Right lobe of liver (tissue), 6 donors: ENCODE results near the gene HECA. TPM values are rescaled to one million over a fixed set of nuclear protein-coding genes. Genes with fewer than 3 reads are reported as not detected.
"Not testable (repeated sequence)": the region's sequence is repeated elsewhere in the genome, so short reads cannot be mapped to it uniquely, and the experiment has no call there.

Experiments
- ATAC-seq, 4 donors: fragments of 200-7000 bp; cut with Tn5 transposase; one replicate each; pipeline ENCODE4 v1.9.1; 2020; ENCODE audit warnings: mild to moderate bottlenecking in 4 of 4, moderate library complexity in 4 of 4
- DNase-seq, 3 donors: peaks; one replicate each; pipeline ENCODE4 v3.0.0-alpha.2; 2020
- H3K27ac ChIP-seq, 3 donors: fragments of 200-600 bp; one replicate each; pipeline ENCODE4 v1.8.0; 2022
- H3K27me3 ChIP-seq, 2 donors: fragments of 200-600 bp; one replicate each; pipeline ENCODE4 v1.8.0; 2022
- H3K36me3 ChIP-seq, 4 donors: fragments of 200-600 bp; sonication (generic) in 1 of 4; one replicate each; pipeline versions ENCODE4 v1.5.1 to v1.8.0; 2017 to 2022; ENCODE audit warnings: control low read depth in 1 of 4
- H3K4me1 ChIP-seq, 4 donors: fragments of 200-600 bp; sonication (generic) in 1 of 4; one replicate each; pipeline versions ENCODE4 v1.5.1 to v1.8.0; 2017 to 2022; ENCODE audit warnings: control low read depth in 1 of 4
- H3K4me3 ChIP-seq, 3 donors: fragments of 200-600 bp; one replicate each; pipeline ENCODE4 v1.8.0; 2022
- H3K9me3 ChIP-seq, 4 donors: fragments of 200-600 bp; sonication (generic) in 1 of 4; one replicate each; pipeline versions ENCODE4 v1.5.1 to v1.8.0; 2017 to 2022; ENCODE audit warnings: control low read depth in 1 of 4
- POLR2A ChIP-seq: fragments of 450-650 bp; IDR thresholded peaks from one replicate; pipeline ENCODE4 v1.6.1; 2017; ENCODE audit warnings: antibody characterized with exemption, mild to moderate bottlenecking
- WGBS: methylation state at CpG from one replicate; pipeline ENCODE4 v1.1.6; 2018; ENCODE audit warnings: low coverage, low lambda C conversion rate; ENCODE audit not compliant: insufficient coverage; ENCODE audit errors: missing lambda C conversion rate; 5-methylcytosine and 5-hydroxymethylcytosine counted together
- intact Hi-C, 2 donors: fragments of 100-400 bp; cut with DNase I; formaldehyde crosslinking; loops; one replicate each; pipeline versions ENCODE4 v1.11.2 to v1.14.1; 2022
- total RNA-seq, 6 experiments: library from RNA; depleted of rRNA in 2 of 6; stranded (reverse); fragments of >200 nt in 2 of 6; fragmentation: NEBNext Ultra II Directional in 3 of 6; extraction: Animal tissue kit (Norgen Biotek cat#: 25700) in 3 of 6; gene quantifications; one replicate each; pipeline versions ENCODE4 v1.1.0 to v1.2.4, GENCODE V29; 2016 to 2023
- TF ChIP-seq, protein P1 (sequence below), 4 donors: fragments of 200-600 bp in 3 of 4; fragments of 450-650 bp in 1 of 4; IDR thresholded peaks; one replicate each; pipeline versions ENCODE4 v1.5.1 to v1.8.0; 2016 to 2022; ENCODE audit warnings: antibody characterized with exemption in 4 of 4, mild to moderate bottlenecking in 2 of 4
- donor health status: DM: no; HTN: yes; CAD: no.
- donor health status: DM: no; HTN: no; CAD: no.
- donor health status: DM: no; HTN: no; CAD: no.
- donor health status: DM: no; HTN: yes; CAD: no.
- donor health status: DM: no; HTN: yes; CAD: no.

The HECA gene
- total RNA-seq, 6 experiments from 2014 or later = 6.8 to 12.2 (median 11.0) TPM

DNA sequence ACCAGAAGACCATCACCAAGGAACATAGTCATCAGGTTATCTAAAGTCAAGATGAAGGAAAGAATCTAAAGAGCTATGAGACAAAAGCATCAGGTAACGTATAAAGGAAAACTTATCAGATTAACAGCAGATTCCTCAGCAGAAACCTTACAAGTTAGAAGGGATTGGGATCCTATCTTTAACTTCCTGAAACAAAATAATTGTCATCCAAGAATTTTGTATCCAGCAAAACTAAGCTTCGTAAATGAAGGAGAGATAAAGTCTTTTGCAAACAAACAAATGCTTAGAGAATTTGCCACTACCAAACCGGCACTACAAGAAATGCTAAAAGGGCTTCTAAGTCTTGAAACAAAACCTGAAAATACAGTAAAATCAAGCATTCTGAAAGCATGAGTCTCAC lies 71.0 kb downstream of the HECA start:
- TF ChIP-seq, protein P1, sequence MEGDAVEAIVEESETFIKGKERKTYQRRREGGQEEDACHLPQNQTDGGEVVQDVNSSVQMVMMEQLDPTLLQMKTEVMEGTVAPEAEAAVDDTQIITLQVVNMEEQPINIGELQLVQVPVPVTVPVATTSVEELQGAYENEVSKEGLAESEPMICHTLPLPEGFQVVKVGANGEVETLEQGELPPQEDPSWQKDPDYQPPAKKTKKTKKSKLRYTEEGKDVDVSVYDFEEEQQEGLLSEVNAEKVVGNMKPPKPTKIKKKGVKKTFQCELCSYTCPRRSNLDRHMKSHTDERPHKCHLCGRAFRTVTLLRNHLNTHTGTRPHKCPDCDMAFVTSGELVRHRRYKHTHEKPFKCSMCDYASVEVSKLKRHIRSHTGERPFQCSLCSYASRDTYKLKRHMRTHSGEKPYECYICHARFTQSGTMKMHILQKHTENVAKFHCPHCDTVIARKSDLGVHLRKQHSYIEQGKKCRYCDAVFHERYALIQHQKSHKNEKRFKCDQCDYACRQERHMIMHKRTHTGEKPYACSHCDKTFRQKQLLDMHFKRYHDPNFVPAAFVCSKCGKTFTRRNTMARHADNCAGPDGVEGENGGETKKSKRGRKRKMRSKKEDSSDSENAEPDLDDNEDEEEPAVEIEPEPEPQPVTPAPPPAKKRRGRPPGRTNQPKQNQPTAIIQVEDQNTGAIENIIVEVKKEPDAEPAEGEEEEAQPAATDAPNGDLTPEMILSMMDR (IDR thresholded peaks at IDR 0.05) = no peak
- TF ChIP-seq POLR2A = no peak
- Histone ChIP-seq H3K9me3 (peaks cover 0 to 3% (median 0%) of the 10 kb centered on the region in 4 donors), H3K27ac (no peak overlapping the region), H3K36me3 (no peaks in the 10 kb centered on the region), H3K4me3 (no peak overlapping the region), H3K27me3 (no peaks in the 10 kb centered on the region), H3K4me1 (no peaks in the 10 kb centered on the region)
- 61% methylated on average over 3 of the region's 3 CpGs for WGBS
- intact Hi-C loops = no loop called here
- no peak for DNase-seq
- ATAC-seq = no peak

DNA sequence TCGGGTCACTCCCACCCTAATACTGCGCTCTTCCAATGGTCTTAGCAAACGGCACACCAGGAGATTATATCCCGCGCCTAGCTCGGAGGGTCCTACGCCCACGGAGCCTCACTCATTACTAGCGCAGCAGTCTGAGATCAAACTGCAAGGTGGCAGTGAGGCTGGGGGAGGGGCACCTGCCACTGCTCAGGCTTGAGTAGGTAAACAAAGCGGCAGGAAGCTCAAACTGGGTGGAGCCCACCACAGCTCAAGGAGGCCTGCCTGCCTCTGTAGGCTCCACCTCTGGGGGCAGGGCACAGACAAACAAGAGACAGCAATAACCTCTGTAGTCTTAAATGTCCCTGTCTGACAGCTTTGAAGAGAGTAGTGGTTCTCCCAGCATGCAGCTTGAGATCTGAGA lies 75.9 kb downstream of the HECA start:
- H3K27ac ChIP-seq, H3K27me3 ChIP-seq, H3K9me3 ChIP-seq, H3K4me3 ChIP-seq, intact Hi-C loops, ATAC-seq, DNase-seq, H3K36me3 ChIP-seq, H3K4me1 ChIP-seq: not testable (repeated sequence)
- no CpG with 5 or more reads among the region's 10 CpGs for WGBS

DNA sequence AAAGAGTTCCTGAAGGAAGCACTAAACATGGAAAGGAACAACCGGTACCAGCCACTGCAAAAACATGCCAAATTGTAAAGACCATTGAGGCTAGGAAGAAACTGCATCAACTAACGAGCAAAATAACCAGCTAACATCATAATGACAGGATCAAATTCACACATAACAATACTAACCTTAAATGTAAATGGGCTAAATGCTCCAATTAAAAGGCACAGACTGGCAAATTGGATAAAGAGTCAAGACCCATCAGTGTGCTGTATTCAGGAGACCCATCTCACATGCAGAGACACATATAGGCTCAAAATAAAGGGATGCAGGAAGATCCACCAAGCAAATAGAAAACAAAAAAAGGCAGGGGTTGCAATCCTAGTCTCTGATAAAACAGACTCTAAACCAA lies 77.6 kb downstream of the HECA start:
- H3K9me3 ChIP-seq, H3K36me3 ChIP-seq, intact Hi-C loops, H3K27me3 ChIP-seq, H3K4me1 ChIP-seq, ATAC-seq, DNase-seq, H3K4me3 ChIP-seq, H3K27ac ChIP-seq: not testable (repeated sequence)
- no CpG with 5 or more reads among the region's 2 CpGs for WGBS

DNA sequence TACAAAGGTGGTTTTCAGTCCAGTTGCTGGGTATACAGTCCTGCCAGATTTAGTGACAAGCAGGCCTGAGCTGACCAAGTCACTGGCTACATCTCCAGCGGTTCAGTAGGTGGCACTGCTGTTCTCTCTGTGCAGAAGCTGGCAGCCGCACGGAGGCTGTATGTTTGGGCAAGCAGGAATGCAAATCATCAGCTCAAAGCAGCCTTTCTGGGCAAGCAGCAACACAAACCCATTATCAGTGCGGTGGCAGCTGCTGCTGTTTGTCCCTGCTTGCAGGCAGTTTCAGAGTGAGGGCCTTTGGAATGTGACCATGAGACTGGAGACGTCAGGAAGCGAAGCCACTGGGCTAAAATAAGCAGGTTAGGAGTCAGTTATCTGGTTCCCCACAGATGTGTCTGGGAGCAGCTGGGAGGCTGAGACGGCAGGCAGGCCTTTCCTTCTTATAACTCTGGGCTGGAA lies 84.4 kb downstream of the HECA start:
- H3K36me3 ChIP-seq = no peaks in the 10 kb centered on the region
- 19% methylated on average over 4 of the region's 7 CpGs for WGBS
- intact Hi-C loops = no loop called here
- no peak for TF ChIP-seq POLR2A
- TF ChIP-seq, protein P1 (IDR thresholded peaks at IDR 0.05) = peak; percentile 80 to 84 (median 82)
- no peaks in the 10 kb centered on the region for H3K27me3 ChIP-seq
- peak overlapping the region in 1 of 3 donors; percentile 43 for H3K27ac ChIP-seq
- peak; percentile 84 to 87 (median 86) for DNase-seq
- ATAC-seq = peak; percentile 100
- no peaks in the 10 kb centered on the region for H3K9me3 ChIP-seq
- H3K4me3 ChIP-seq = no peak overlapping the region
- no peaks in the 10 kb centered on the region for H3K4me1 ChIP-seq

DNA sequence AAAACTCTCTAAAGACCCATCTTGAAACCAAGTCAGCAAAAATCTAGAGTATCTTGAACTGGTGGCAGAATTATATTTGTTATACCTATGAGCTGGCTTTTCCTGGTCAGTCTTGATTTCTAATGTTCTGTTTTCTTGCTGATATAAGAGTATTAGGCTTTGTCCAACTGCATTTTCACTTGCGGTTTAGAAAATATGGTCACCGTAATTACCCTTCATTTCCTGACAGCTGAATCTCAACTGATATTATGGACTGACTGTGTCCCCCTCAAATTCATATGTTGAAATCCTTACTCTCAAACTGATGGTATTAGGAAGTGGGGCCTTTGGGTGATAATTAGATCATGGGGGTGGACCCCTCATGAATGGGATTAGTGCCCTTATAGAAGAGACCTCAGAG lies 84.9 kb downstream of the HECA start:
- no peaks in the 10 kb centered on the region for H3K27me3 ChIP-seq

DNA sequence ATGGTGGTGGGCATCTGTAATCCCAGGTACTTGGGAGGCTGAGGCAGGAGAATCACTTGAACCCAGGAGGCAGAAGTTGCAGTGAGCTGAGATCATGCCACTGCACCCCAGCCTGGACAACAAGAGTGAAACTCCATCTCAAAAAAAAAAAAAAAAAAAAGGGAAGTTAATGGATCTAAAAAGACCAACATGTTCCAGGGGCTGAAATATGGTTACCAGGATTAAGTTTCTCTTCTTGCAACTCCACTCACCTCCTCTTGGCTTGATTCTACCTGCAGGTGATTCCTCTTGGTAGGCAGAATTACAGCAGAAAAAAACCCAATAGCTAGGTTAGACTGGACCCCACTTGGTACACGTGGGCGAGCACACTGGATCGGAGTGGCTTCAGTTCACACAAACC lies 93.5 kb downstream of the HECA start:
- H3K4me1 ChIP-seq, ATAC-seq, H3K36me3 ChIP-seq, H3K27ac ChIP-seq, H3K4me3 ChIP-seq, H3K9me3 ChIP-seq, DNase-seq, H3K27me3 ChIP-seq, intact Hi-C loops: not testable (repeated sequence)
- WGBS = no CpG with 5 or more reads among the region's 3 CpGs

More for the DNA sequence above, 84.9 kb downstream of the HECA start:
- intact Hi-C loops = no loop called here
- Histone ChIP-seq H3K36me3 (no peaks in the 10 kb centered on the region), H3K4me3 (no peak overlapping the region), H3K4me1 (no peaks in the 10 kb centered on the region), H3K9me3 (no peaks in the 10 kb centered on the region), H3K27ac (peak overlapping the region in 1 of 3 donors; percentile 43)
- ATAC-seq (no peak), DNase-seq (no peak)
- WGBS = 100% methylated on average over 2 of the region's 2 CpGs
- TF ChIP-seq, protein P1 (IDR thresholded peaks at IDR 0.05) = no peak

Other genes with a start within 250 kb of the HECA start
- gene REPS1, start 146.8 kb upstream of the HECA start, total RNA-seq = 10 to 100 TPM; 17.0 to 68.0 (median 34.0) TPM
- gene ABRACL, start 106.3 kb upstream of the HECA start, total RNA-seq = 10 to 100 TPM; 22.5 to 52.0 (median 39.6) TPM
- gene TXLNB, start 156.9 kb downstream of the HECA start, total RNA-seq = under 1 TPM; 0.04 to 0.50 (median 0.14) TPM
- gene CITED2, start 239.6 kb downstream of the HECA start, total RNA-seq = 100 to 1,000 TPM in 4 of 6 experiments, 10 to 100 TPM in 2; 76.6 to 373 (median 126) TPM